ENCODE results near the gene CDA. TPM values are rescaled to one million over a fixed set of nuclear protein-coding genes. Genes with fewer than 3 reads are reported as not detected.

The CDA gene
- total RNA-seq, 4 donors from 2014 or later: 1.9 to 13.2 (median 2.8) TPM

GRCh38 chr1:20555025-20555757, 33.7 kb upstream of the CDA start:
- DNase-seq (ENCODE audit: low spot score) (no peak), ATAC-seq (ENCODE audit: low FRiP score) (no peak)
- no peak for TF ChIP-seq CTCF (IDR thresholded peaks at IDR 0.05)

- TF ChIP-seq CTCF (IDR thresholded peaks at IDR 0.05): no peak
- no peak for DNase-seq (ENCODE audit: low spot score)
- no peak for ATAC-seq (ENCODE audit: low FRiP score)
Measured at GRCh38 chr1:20555758-20556120, 33.2 kb upstream of the CDA start.

GRCh38 chr1:20558191-20558590, 30.7 kb upstream of the CDA start:
- no peak for DNase-seq (ENCODE audit: low spot score)
- no peak for TF ChIP-seq CTCF (IDR thresholded peaks at IDR 0.05)
- no peak for ATAC-seq (ENCODE audit: low FRiP score)

GRCh38 chr1:20560966-20561365, 27.9 kb upstream of the CDA start:
- TF ChIP-seq CTCF (IDR thresholded peaks at IDR 0.05): no peak
- no peak for ATAC-seq (ENCODE audit: low FRiP score)

GRCh38 chr1:20565234-20565633, 23.7 kb upstream of the CDA start:
- DNase-seq (ENCODE audit: low spot score) (no peak), ATAC-seq (ENCODE audit: low FRiP score) (no peak)
- TF ChIP-seq CTCF (IDR thresholded peaks at IDR 0.05): no peak

More at GRCh38 chr1:20560966-20561365, 27.9 kb upstream of the CDA start:
- DNase-seq (ENCODE audit: low spot score): no peak

- ATAC-seq (ENCODE audit: low FRiP score) (no peak), DNase-seq (ENCODE audit: low spot score) (no peak)
- no peak for TF ChIP-seq CTCF (IDR thresholded peaks at IDR 0.05)
Measured at GRCh38 chr1:20569523-20570098, 19.3 kb upstream of the CDA start.

- no peak for TF ChIP-seq CTCF (IDR thresholded peaks at IDR 0.05)
- ATAC-seq (ENCODE audit: low FRiP score): no peak
- DNase-seq (ENCODE audit: low spot score): no peak
Measured at GRCh38 chr1:20571427-20571826, 17.5 kb upstream of the CDA start.
